H1 (cell line): ENCODE results near the gene SMARCAL1. TPM values are rescaled to one million over a fixed set of nuclear protein-coding genes. Genes with fewer than 3 reads are reported as not detected.

Experiments
- CTCF ChIA-PET: fragments of 300-600 bp; sonication (Branson Sonifier 250); formaldehyde crosslinking; loops from one replicate; lab custom pipeline; 2021; ENCODE audit not compliant: partially characterized antibody; lab: Charles Lee
- POLR2A ChIA-PET: fragments of 300-600 bp; sonication (Branson Sonifier 250); formaldehyde crosslinking; loops from one replicate; lab custom pipeline; 2021; ENCODE audit warnings: inconsistent platforms; ENCODE audit not compliant: partially characterized antibody; lab: Charles Lee
- DNase-seq, 2 experiments: peaks; one replicate each; pipeline versions ENCODE4 v3.0.0 to v3.0.0-alpha.2; 2010 to 2022; ENCODE audit warnings: low spot score in 2 of 2, low read depth in 1 of 2, mixed read lengths in 1 of 2
- FAIRE-seq: peaks from 2 replicates; lab custom pipeline; 2011; peaks lifted over from hg19 to GRCh38; lab: Jason Lieb, UNC
- H2AFZ ChIP-seq: 2 replicates; pipeline ENCODE4 v1.8.1; 2012; ENCODE audit warnings: low read length, inconsistent platforms
- H2AK5ac ChIP-seq: 2 replicates; pipeline ENCODE4 v1.6.1; 2013; ENCODE audit warnings: low read depth, low read length
- H2BK120ac ChIP-seq: replicated peaks from 2 replicates; pipeline ENCODE3; 2013; ENCODE audit warnings: low read depth, low read length, inconsistent platforms
- H2BK12ac ChIP-seq: 2 replicates; pipeline ENCODE4 v1.6.1; 2013; ENCODE audit warnings: low read depth, low read length
- H2BK15ac ChIP-seq: 2 replicates; pipeline ENCODE4 v1.6.1; 2013; ENCODE audit warnings: low read length
- H2BK20ac ChIP-seq: 2 replicates; pipeline ENCODE4 v1.6.1; 2013; ENCODE audit warnings: low read length
- H2BK5ac ChIP-seq: 2 replicates; pipeline ENCODE4 v1.6.1; 2013; ENCODE audit warnings: low read depth, low read length
- H3K14ac ChIP-seq: 2 replicates; pipeline ENCODE4 v1.6.1; 2013; ENCODE audit warnings: inconsistent platforms; ENCODE audit not compliant: insufficient read length
- H3K18ac ChIP-seq: 2 replicates; pipeline ENCODE4 v1.6.1; 2013; ENCODE audit warnings: low read length; ENCODE audit errors: extremely low read depth
- H3K23ac ChIP-seq: 2 replicates; pipeline ENCODE4 v1.6.1; 2013; ENCODE audit warnings: inconsistent platforms; ENCODE audit not compliant: insufficient read length
- H3K23me2 ChIP-seq: 2 replicates; pipeline ENCODE4 v1.6.1; 2013; ENCODE audit warnings: low read depth, low read length
- H3K27ac ChIP-seq: 2 replicates; pipeline ENCODE4 v1.6.1; 2011; ENCODE audit warnings: low read depth, low read length, inconsistent platforms
- H3K27me3 ChIP-seq, 4 experiments: replicated peaks in 1 of 4; 1 replicate in 1 of 4; 2 replicates in 3 of 4; pipeline versions ENCODE4 v1.6.1 to v1.8.1; 2011 to 2013; ENCODE audit warnings: low read length in 3 of 4, mild to moderate bottlenecking in 3 of 4, inconsistent platforms in 2 of 4, mixed read lengths in 2 of 4, moderate library complexity in 1 of 4; ENCODE audit not compliant: control insufficient read depth in 3 of 4, insufficient read depth in 3 of 4; ENCODE audit errors: extremely low read depth in 1 of 4
- H3K36me3 ChIP-seq, 4 experiments: 2 replicates each; pipeline versions ENCODE4 v1.6.1 to v1.8.1; 2011 to 2013; ENCODE audit warnings: mild to moderate bottlenecking in 4 of 4, low read length in 3 of 4, moderate library complexity in 2 of 4, control low read depth in 1 of 4, inconsistent platforms in 1 of 4; ENCODE audit not compliant: insufficient read depth in 4 of 4, control insufficient read depth in 2 of 4
- H3K4ac ChIP-seq: replicated peaks from 2 replicates; pipeline ENCODE3; 2013; ENCODE audit warnings: low read length, low read depth, mixed read lengths, inconsistent platforms; ENCODE audit not compliant: insufficient read length
- H3K4me1 ChIP-seq, 4 experiments: replicated peaks in 1 of 4; 1 replicate in 1 of 4; 2 replicates in 3 of 4; pipeline versions ENCODE4 v1.6.1 to v1.8.1; 2011 to 2013; ENCODE audit warnings: low read length in 3 of 4, inconsistent platforms in 2 of 4, mixed read lengths in 1 of 4; ENCODE audit not compliant: insufficient read depth in 4 of 4, control insufficient read depth in 3 of 4
- H3K4me2 ChIP-seq, 2 experiments: 2 replicates each; pipeline versions ENCODE4 v1.6.1 to v1.8.1; 2011 to 2013; ENCODE audit warnings: low read depth in 2 of 2, low read length in 2 of 2, control low read depth in 1 of 2, inconsistent platforms in 1 of 2, mild to moderate bottlenecking in 1 of 2; ENCODE audit not compliant: insufficient read depth in 1 of 2
- H3K4me3 ChIP-seq, 4 experiments: fragments of 200-600, 300-600 bp in 1 of 4; sonication (generic), shearing (Covaris generic), sonication (Bioruptor Twin) in 1 of 4; 2 replicates each; pipeline versions ENCODE4 v1.5.1 to v1.8.1; 2011 to 2016; ENCODE audit warnings: low read length in 4 of 4, low read depth in 3 of 4, control low read depth in 2 of 4, inconsistent platforms in 2 of 4, mild to moderate bottlenecking in 2 of 4, mixed read lengths in 1 of 4, moderate library complexity in 1 of 4; ENCODE audit not compliant: insufficient read depth in 2 of 4; ENCODE audit errors: extremely low read depth in 1 of 4
- H3K56ac ChIP-seq: replicated peaks from 2 replicates; pipeline ENCODE3; 2013; ENCODE audit warnings: low read depth, mild to moderate bottlenecking, mixed read lengths, low read length, inconsistent platforms; ENCODE audit not compliant: insufficient read length
- H3K79me1 ChIP-seq: 2 replicates; pipeline ENCODE4 v1.6.1; 2013; ENCODE audit warnings: low read depth, low read length, control low read depth
- H3K79me2 ChIP-seq, 2 experiments: 2 replicates each; pipeline versions ENCODE4 v1.6.1 to v1.8.1; 2012 to 2013; ENCODE audit warnings: low read length in 2 of 2, mild to moderate bottlenecking in 2 of 2, inconsistent platforms in 1 of 2; ENCODE audit not compliant: insufficient read depth in 2 of 2, control insufficient read depth in 1 of 2
- H3K9ac ChIP-seq, 4 experiments: replicated peaks in 1 of 4; 1 replicate in 1 of 4; 2 replicates in 3 of 4; pipeline versions ENCODE4 v1.6.1 to v1.8.1; 2011 to 2013; ENCODE audit warnings: low read depth in 3 of 4, low read length in 3 of 4, control low read depth in 2 of 4, mild to moderate bottlenecking in 2 of 4, moderate library complexity in 2 of 4, inconsistent platforms in 1 of 4; ENCODE audit errors: extremely low read depth in 1 of 4
- H3K9me3 ChIP-seq, 2 experiments: 2 replicates each; pipeline versions ENCODE4 v1.6.1 to v1.8.1; 2012 to 2013; ENCODE audit warnings: mild to moderate bottlenecking in 2 of 2, moderate library complexity in 2 of 2, control low read depth in 1 of 2, inconsistent platforms in 1 of 2, low read depth in 1 of 2, low read length in 1 of 2, mixed read lengths in 1 of 2; ENCODE audit not compliant: insufficient read depth in 2 of 2
- H4K20me1 ChIP-seq, 2 experiments: replicated peaks in 1 of 2; 2 replicates each; pipeline versions ENCODE3 to v1.8.1; 2011 to 2013; ENCODE audit warnings: inconsistent platforms in 2 of 2, low read length in 2 of 2, mild to moderate bottlenecking in 1 of 2; ENCODE audit not compliant: insufficient read depth in 2 of 2, control insufficient read depth in 1 of 2
- H4K5ac ChIP-seq: 2 replicates; pipeline ENCODE4 v1.6.1; 2013; ENCODE audit warnings: low read length, low read depth, mixed read lengths, inconsistent platforms; ENCODE audit not compliant: insufficient read length
- H4K8ac ChIP-seq: 2 replicates; pipeline ENCODE4 v1.8.0; 2013; ENCODE audit warnings: mild to moderate bottlenecking, moderate library complexity, low read length, inconsistent platforms; ENCODE audit not compliant: insufficient read depth; ENCODE audit errors: extremely low read depth
- H4K91ac ChIP-seq: replicated peaks from 2 replicates; pipeline ENCODE3; 2013; ENCODE audit warnings: low read length, mixed read lengths, inconsistent platforms; ENCODE audit not compliant: insufficient read length
- ATF3 ChIP-seq: IDR thresholded peaks from 2 replicates; pipeline ENCODE4 v1.6.1; 2011; ENCODE audit warnings: low read depth, mild to moderate bottlenecking, low read length; ENCODE audit not compliant: insufficient read depth
- CBX5 ChIP-seq: fragments of 300-800, 300-1000 bp; sonication (generic); IDR thresholded peaks from 2 replicates; pipeline ENCODE4 v1.7.1; 2016; ENCODE audit warnings: antibody characterized with exemption, low read length, low read depth
- CEBPB ChIP-seq: IDR thresholded peaks from 2 replicates; pipeline ENCODE4 v1.6.1; 2012; ENCODE audit warnings: low read depth, low read length
- CHD1 ChIP-seq: IDR thresholded peaks from 2 replicates; pipeline ENCODE4 v1.6.1; 2012; ENCODE audit warnings: low read depth, low read length, improper control_type of control experiment
- CREB1 ChIP-seq: IDR thresholded peaks from 2 replicates; pipeline ENCODE4 v1.6.1; 2012; ENCODE audit warnings: inconsistent platforms
- EZH2 ChIP-seq: fragments of 200-600 bp; sonication (generic); IDR thresholded peaks from 2 replicates; pipeline ENCODE4 v1.7.1; 2012; ENCODE audit warnings: low read depth, mild to moderate bottlenecking, moderate library complexity, low read length, inconsistent platforms; ENCODE audit not compliant: severe bottlenecking
- FOSL1 ChIP-seq: IDR thresholded peaks from 2 replicates; pipeline ENCODE4 v1.6.1; 2011; ENCODE audit warnings: mild to moderate bottlenecking, low read depth, low read length, moderate library complexity; ENCODE audit not compliant: insufficient read depth
- HDAC2 ChIP-seq, 2 experiments: fragments of 300-600 bp in 1 of 2; sonication (generic) in 1 of 2; IDR thresholded peaks; 2 replicates each; pipeline ENCODE4 v1.6.1; 2011 to 2012; ENCODE audit warnings: low read depth in 2 of 2, low read length in 2 of 2, mild to moderate bottlenecking in 2 of 2, moderate library complexity in 2 of 2, borderline replicate concordance in 1 of 2, inconsistent platforms in 1 of 2
- KDM4A ChIP-seq: IDR thresholded peaks from one replicate; pipeline ENCODE4 v1.7.1; 2012; ENCODE audit warnings: low read depth, mild to moderate bottlenecking, moderate library complexity, low read length, inconsistent platforms; ENCODE audit not compliant: severe bottlenecking
- SAP30 ChIP-seq: fragments of 300-600 bp; sonication (generic); IDR thresholded peaks from 2 replicates; pipeline ENCODE4 v1.7.1; 2012; ENCODE audit warnings: low read length, moderate library complexity, mild to moderate bottlenecking, inconsistent platforms; ENCODE audit not compliant: insufficient read depth, insufficient replicate concordance
- SP4 ChIP-seq: IDR thresholded peaks from 2 replicates; pipeline ENCODE4 v1.6.1; 2012; ENCODE audit warnings: low read length, inconsistent platforms
- SUZ12 ChIP-seq: fragments of 200-600 bp; sonication (generic); IDR thresholded peaks from 2 replicates; pipeline ENCODE4 v1.6.1; 2012; ENCODE audit warnings: mild to moderate bottlenecking, inconsistent platforms, low read length, moderate library complexity, mixed read lengths
- TEAD4 ChIP-seq: IDR thresholded peaks from 2 replicates; pipeline ENCODE4 v1.6.1; 2012; ENCODE audit warnings: low read depth, low read length, inconsistent platforms, mixed read lengths
- ZNF274 ChIP-seq: IDR thresholded peaks from 2 replicates; pipeline ENCODE4 v1.7.0; 2012; ENCODE audit warnings: low read length, borderline replicate concordance; ENCODE audit errors: extremely low read depth
- WGBS, 2 experiments: shearing (Covaris generic) in 1 of 2; methylation state at CpG; one replicate each; pipeline versions ENCODE4 v1.1.6 to v1.1.7; 2013 to 2015; ENCODE audit warnings: low lambda C conversion rate in 2 of 2, mixed read lengths in 2 of 2, inconsistent platforms in 1 of 2, low coverage in 1 of 2, missing lambda C conversion rate in 1 of 2; ENCODE audit not compliant: insufficient replicate concordance in 2 of 2, insufficient coverage in 1 of 2, insufficient read length in 1 of 2; ENCODE audit errors: extremely low coverage in 1 of 2, missing lambda C conversion rate in 1 of 2; 5-methylcytosine and 5-hydroxymethylcytosine counted together
- polyA plus RNA-seq, 7 experiments: library from polyadenylated mRNA; depleted of rRNA in 3 of 7; stranded (reverse) in 5 of 7; unstranded in 2 of 7; fragments of >200 nt in 5 of 7; fragments of 200-250 nt in 2 of 7; gene quantifications; 1 replicate in 5 of 7; 2 replicates in 1 of 7; 4 replicates in 1 of 7; pipeline versions ENCODE4 v1.2.1 to v1.2.3, GENCODE V29; 2011 to 2013; ENCODE audit warnings: missing spikeins in 2 of 7, mixed read lengths in 2 of 7
- total RNA-seq: library from RNA; stranded (reverse); fragmentation: NEBNext Ultra II Directional; extraction: Animal tissue kit (Norgen Biotek cat#: 25700); gene quantifications from 2 replicates; pipeline ENCODE4 v1.2.1, GENCODE V29; 2021

The SMARCAL1 gene
- total and polyA plus RNA-seq, 2 of the 8 experiments (the other 6 are each of a cell fraction or from before 2014, with no cell fraction given) = 17.6 to 17.9 TPM

DNA sequence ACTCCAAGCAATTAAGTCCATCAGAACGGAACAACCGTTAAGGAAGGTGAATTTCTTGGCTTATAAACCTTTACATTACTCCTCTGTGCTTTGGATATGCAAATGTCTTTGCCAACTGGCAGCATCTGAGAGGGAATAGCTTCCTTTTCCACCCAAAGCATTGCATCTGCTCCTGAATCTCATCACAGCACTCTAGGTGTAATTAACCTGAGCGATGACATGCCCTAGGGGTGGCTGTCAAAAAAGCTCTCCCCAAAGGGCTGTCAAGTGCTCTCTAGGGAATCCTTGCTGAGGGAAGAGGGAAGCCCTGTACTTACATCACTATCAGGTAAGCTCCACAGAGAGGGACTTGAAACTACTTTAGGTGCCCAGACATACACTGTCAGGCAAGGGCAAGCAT is 5.5 kb upstream of the SMARCAL1 start:
- Histone ChIP-seq H3K4me1 (peaks cover 2 to 6% (median 3%) of the 10 kb centered on the region in 4 experiments; a peak in 6 of 7 replicates), H2BK15ac (no peak overlapping the region), H3K14ac (no peak overlapping the region), H4K91ac (no peak overlapping the region), H4K8ac (no peak overlapping the region), H3K4me3 (no peak overlapping the region), H2AFZ (no peak overlapping the region; the same call in 1 of the 2 replicates), H3K56ac (no peak overlapping the region), H3K23me2 (no peaks in the 10 kb centered on the region), H3K79me1 (no peaks in the 10 kb centered on the region), H2BK5ac (no peak overlapping the region), H2AK5ac (no peak overlapping the region), H3K36me3 (no peaks in the 10 kb centered on the region), H4K20me1 (no peaks in the 10 kb centered on the region), H2BK12ac (no peak overlapping the region)
- POLR2A ChIA-PET = interaction anchor here (4.1 kb wide), 1 partner anchor 91 kb away, joined by 20 read pairs; the partner anchor contains the start of gene RPL37A
- CTCF ChIA-PET = interaction anchor here (1.1 to 9.4 kb wide), 4 partner anchors 8 to 185 kb away, joined by 5 to 105 read pairs (median 46); partner anchors contain the start of genes MARCHF4 and SMARCAL1
- WGBS, 2 experiments = 81% methylated on average over 3 of the region's 3 CpGs; no CpG with 5 or more reads in 1 of the 2 experiments
- FAIRE-seq (no peak), DNase-seq (no peak)
- TF ChIP-seq ZNF274 (no peak), CHD1 (no peak), SAP30 (no peak), EZH2 (no peak), CEBPB (no peak), TEAD4 (no peak), HDAC2 (IDR thresholded peaks at IDR 0.05; ENCODE audit: borderline replicate concordance in 1 of 2, low read depth in 2 of 2, low read length in 2 of 2) (no peak), SUZ12 (no peak), FOSL1 (no peak), CREB1 (no peak), ATF3 (no peak), KDM4A (no peak), SP4 (no peak), CBX5 (no peak)
- TF ChIP-seq, all 59 proteins: peak for 0
- no peak overlapping the region for H3K27ac ChIP-seq
- no peak overlapping the region for H2BK20ac ChIP-seq
- H3K9ac ChIP-seq = no peak overlapping the region
- H3K27me3 ChIP-seq = no peaks in the 10 kb centered on the region
- H3K18ac ChIP-seq = no peak overlapping the region
- no peaks in the 10 kb centered on the region for H3K9me3 ChIP-seq
- H3K4ac ChIP-seq = no peak overlapping the region
- no peak overlapping the region for H3K23ac ChIP-seq
- H4K5ac ChIP-seq = no peak overlapping the region
- no peaks in the 10 kb centered on the region for H3K79me2 ChIP-seq
- no peak overlapping the region for H3K4me2 ChIP-seq
- H2BK120ac ChIP-seq = no peak overlapping the region
